IMR-90 (cell line): Measurements from ENCODE around the gene KRTAP4-8. TPM values are rescaled to one million over a fixed set of nuclear protein-coding genes. Genes with fewer than 3 reads are reported as not detected.

Source experiments
- polyA plus RNA-seq, 3 experiments: library from polyadenylated mRNA; depleted of rRNA; stranded (reverse); fragments of >200 nt; gene quantifications; 2 replicates each; pipeline ENCODE4 v1.2.3, GENCODE V29; 2012; ENCODE audit warnings: low replicate concordance in 1 of 3
- total RNA-seq: library from RNA; depleted of rRNA; stranded (reverse); fragments of >200 nt; gene quantifications from 2 replicates; pipeline ENCODE4 v1.2.3, GENCODE V29; 2012; rRNA removed

KRTAP4-8 gene
- total and polyA plus RNA-seq, 2 of the 4 experiments (the other 2 are of a cell fraction) = not detected

Other genes with a start within 250 kb of the KRTAP4-8 start
Only the 30 nearest of the 38 such genes appear.
- not detected in 2 replicates for gene KRT39, start 131.2 kb downstream of the KRTAP4-8 start, total RNA-seq
- gene KRT39, start 131.2 kb downstream of the KRTAP4-8 start, polyA plus RNA-seq (2012; rRNA removed) = 0.15 TPM in 1 of 2 replicates, not detected in the other
- not detected in 2 replicates for gene KRT40, start 113.8 kb downstream of the KRTAP4-8 start, total RNA-seq
- not detected in 2 replicates for gene KRT40, start 113.8 kb downstream of the KRTAP4-8 start, polyA plus RNA-seq (2012; rRNA removed)
- gene KRTAP3-3, start 104.0 kb downstream of the KRTAP4-8 start, total RNA-seq = not detected in 2 replicates
- gene KRTAP3-3, start 104.0 kb downstream of the KRTAP4-8 start, polyA plus RNA-seq (2012; rRNA removed) = not detected in 2 replicates
- not detected in 2 replicates for gene KRTAP3-2, start 98.2 kb downstream of the KRTAP4-8 start, total RNA-seq
- not detected in 2 replicates for gene KRTAP3-2, start 98.2 kb downstream of the KRTAP4-8 start, polyA plus RNA-seq (2012; rRNA removed)
- gene KRTAP3-1, start 89.0 kb downstream of the KRTAP4-8 start, total RNA-seq = not detected in 2 replicates
- gene KRTAP3-1, start 89.0 kb downstream of the KRTAP4-8 start, polyA plus RNA-seq (2012; rRNA removed) = not detected in 2 replicates
- gene KRTAP1-5, start 70.9 kb downstream of the KRTAP4-8 start, total RNA-seq = 33.1 and 34.8 TPM in 2 replicates
- 27.0 and 35.9 TPM in 2 replicates for gene KRTAP1-5, start 70.9 kb downstream of the KRTAP4-8 start, polyA plus RNA-seq (2012; rRNA removed)
- gene KRTAP1-4, start 67.9 kb downstream of the KRTAP4-8 start, total RNA-seq = not detected in 2 replicates
- not detected in 2 replicates for gene KRTAP1-4, start 67.9 kb downstream of the KRTAP4-8 start, polyA plus RNA-seq (2012; rRNA removed)
- gene KRTAP1-3, start 63.3 kb downstream of the KRTAP4-8 start, total RNA-seq = not detected in 2 replicates
- not detected in 2 replicates for gene KRTAP1-3, start 63.3 kb downstream of the KRTAP4-8 start, polyA plus RNA-seq (2012; rRNA removed)
- gene KRTAP1-1, start 56.7 kb downstream of the KRTAP4-8 start, total RNA-seq = 0.83 and 0.90 TPM in 2 replicates
- 1.2 and 1.5 TPM in 2 replicates for gene KRTAP1-1, start 56.7 kb downstream of the KRTAP4-8 start, polyA plus RNA-seq (2012; rRNA removed)
- not detected in 2 replicates for gene KRTAP2-1, start 50.8 kb downstream of the KRTAP4-8 start, total RNA-seq
- not detected in 2 replicates for gene KRTAP2-1, start 50.8 kb downstream of the KRTAP4-8 start, polyA plus RNA-seq (2012; rRNA removed)
- gene KRTAP2-2, start 42.9 kb downstream of the KRTAP4-8 start, total RNA-seq = not detected in 2 replicates
- gene KRTAP2-2, start 42.9 kb downstream of the KRTAP4-8 start, polyA plus RNA-seq (2012; rRNA removed) = 0.17 TPM in 1 of 2 replicates, not detected in the other
- 1.4 TPM in 2 replicates for gene KRTAP2-3, start 38.0 kb downstream of the KRTAP4-8 start, total RNA-seq
- gene KRTAP2-3, start 38.0 kb downstream of the KRTAP4-8 start, polyA plus RNA-seq (2012; rRNA removed) = 35.2 and 35.6 TPM in 2 replicates
- not detected in 2 replicates for gene KRTAP2-4, start 32.3 kb downstream of the KRTAP4-8 start, total RNA-seq
- gene KRTAP2-4, start 32.3 kb downstream of the KRTAP4-8 start, polyA plus RNA-seq (2012; rRNA removed) = not detected in 2 replicates
- gene KRTAP4-7, start 14.0 kb downstream of the KRTAP4-8 start, total RNA-seq = not detected in 2 replicates
- gene KRTAP4-7, start 14.0 kb downstream of the KRTAP4-8 start, polyA plus RNA-seq (2012; rRNA removed) = 0.11 TPM in 1 of 2 replicates, not detected in the other
- gene KRTAP4-16, start 4.1 kb upstream of the KRTAP4-8 start, total RNA-seq = not detected in 2 replicates
- not detected in 2 replicates for gene KRTAP4-16, start 4.1 kb upstream of the KRTAP4-8 start, polyA plus RNA-seq (2012; rRNA removed)
- gene KRTAP4-9, start 7.2 kb upstream of the KRTAP4-8 start, total RNA-seq = not detected in 2 replicates
- 0.24 TPM in 2 replicates for gene KRTAP4-9, start 7.2 kb upstream of the KRTAP4-8 start, polyA plus RNA-seq (2012; rRNA removed)
- gene KRTAP4-11, start 20.2 kb upstream of the KRTAP4-8 start, total RNA-seq = not detected in 2 replicates
- gene KRTAP4-11, start 20.2 kb upstream of the KRTAP4-8 start, polyA plus RNA-seq (2012; rRNA removed) = not detected in 2 replicates
- 0.18 TPM in 1 of 2 replicates, not detected in the other for gene KRTAP4-12, start 26.0 kb upstream of the KRTAP4-8 start, total RNA-seq
- gene KRTAP4-12, start 26.0 kb upstream of the KRTAP4-8 start, polyA plus RNA-seq (2012; rRNA removed) = 1.0 and 1.1 TPM in 2 replicates
- not detected in 2 replicates for gene KRTAP4-6, start 42.4 kb upstream of the KRTAP4-8 start, total RNA-seq
- gene KRTAP4-6, start 42.4 kb upstream of the KRTAP4-8 start, polyA plus RNA-seq (2012; rRNA removed) = not detected in 2 replicates
- gene KRTAP4-5, start 51.7 kb upstream of the KRTAP4-8 start, total RNA-seq = not detected in 2 replicates
- gene KRTAP4-5, start 51.7 kb upstream of the KRTAP4-8 start, polyA plus RNA-seq (2012; rRNA removed) = not detected in 2 replicates
- not detected in 2 replicates for gene KRTAP4-4, start 62.6 kb upstream of the KRTAP4-8 start, total RNA-seq
- gene KRTAP4-4, start 62.6 kb upstream of the KRTAP4-8 start, polyA plus RNA-seq (2012; rRNA removed) = not detected in 2 replicates
- not detected in 2 replicates for gene KRTAP4-3, start 70.1 kb upstream of the KRTAP4-8 start, total RNA-seq
- not detected in 2 replicates for gene KRTAP4-3, start 70.1 kb upstream of the KRTAP4-8 start, polyA plus RNA-seq (2012; rRNA removed)
- not detected in 2 replicates for gene KRTAP4-2, start 80.1 kb upstream of the KRTAP4-8 start, total RNA-seq
- not detected in 2 replicates for gene KRTAP4-2, start 80.1 kb upstream of the KRTAP4-8 start, polyA plus RNA-seq (2012; rRNA removed)
- not detected in 2 replicates for gene KRTAP4-1, start 86.8 kb upstream of the KRTAP4-8 start, total RNA-seq
- gene KRTAP4-1, start 86.8 kb upstream of the KRTAP4-8 start, polyA plus RNA-seq (2012; rRNA removed) = not detected in 2 replicates
- gene KRTAP9-1, start 91.7 kb upstream of the KRTAP4-8 start, total RNA-seq = not detected in 2 replicates
- gene KRTAP9-1, start 91.7 kb upstream of the KRTAP4-8 start, polyA plus RNA-seq (2012; rRNA removed) = not detected in 2 replicates
- not detected in 2 replicates for gene KRTAP9-2, start 128.5 kb upstream of the KRTAP4-8 start, total RNA-seq
- gene KRTAP9-2, start 128.5 kb upstream of the KRTAP4-8 start, polyA plus RNA-seq (2012; rRNA removed) = not detected in 2 replicates
- gene KRTAP9-3, start 134.3 kb upstream of the KRTAP4-8 start, total RNA-seq = not detected in 2 replicates
- not detected in 2 replicates for gene KRTAP9-3, start 134.3 kb upstream of the KRTAP4-8 start, polyA plus RNA-seq (2012; rRNA removed)
- not detected in 2 replicates for gene KRTAP9-8, start 139.9 kb upstream of the KRTAP4-8 start, total RNA-seq
- not detected in 2 replicates for gene KRTAP9-8, start 139.9 kb upstream of the KRTAP4-8 start, polyA plus RNA-seq (2012; rRNA removed)
- not detected in 2 replicates for gene KRTAP9-4, start 151.5 kb upstream of the KRTAP4-8 start, total RNA-seq
- not detected in 2 replicates for gene KRTAP9-4, start 151.5 kb upstream of the KRTAP4-8 start, polyA plus RNA-seq (2012; rRNA removed)
- not detected in 2 replicates for gene KRTAP9-9, start 157.2 kb upstream of the KRTAP4-8 start, total RNA-seq
- gene KRTAP9-9, start 157.2 kb upstream of the KRTAP4-8 start, polyA plus RNA-seq (2012; rRNA removed) = not detected in 2 replicates